HepG2 (cell line): Measurements from ENCODE around the gene GLRA3. TPM values are rescaled to one million over a fixed set of nuclear protein-coding genes. Genes with fewer than 3 reads are reported as not detected.

Experiments used
- ATAC-seq: fragments of 200-7000 bp; cut with Tn5 transposase; 3 replicates; pipeline ENCODE4 v1.9.1; 2020; ENCODE audit warnings: mild to moderate bottlenecking, moderate library complexity
- BruUV-seq: library from RNA; stranded (reverse); fragments of 400-500 nt; replicated peaks from 2 replicates; lab custom pipeline; 2021; lab: Mats Ljungman, UMichigan
- CTCF ChIA-PET: fragments of 300-600 bp; formaldehyde crosslinking; extraction: SDS; loops from one replicate; lab custom pipeline; 2021; ENCODE audit warnings: low total read pairs, inconsistent platforms, low intra/inter-chr PET ratio; lab: Yijun Ruan, JAX
- POLR2A ChIA-PET: fragments of 350-600 bp; sonication (Branson Sonifier 250); formaldehyde crosslinking; loops from one replicate; lab custom pipeline; 2020; ENCODE audit warnings: antibody characterized with exemption, inconsistent platforms; lab: Yijun Ruan, JAX
- DNase-seq: peaks from one replicate; pipeline ENCODE4 v3.0.0-alpha.2; 2015; ENCODE audit warnings: low spot score
- FAIRE-seq: peaks from 3 replicates; lab custom pipeline; 2011; peaks lifted over from hg19 to GRCh38; lab: Jason Lieb, UNC
- H2AFZ ChIP-seq: one replicate; pipeline ENCODE4 v1.6.1; 2011; ENCODE audit warnings: low read length, inconsistent platforms
- H3K27ac ChIP-seq: fragments of 300-600 bp; 3 replicates; pipeline ENCODE4 v1.8.0; 2011; ENCODE audit warnings: mixed run types, mild to moderate bottlenecking, mixed read lengths, low read length, inconsistent platforms; ENCODE audit not compliant: insufficient read depth; ENCODE audit errors: extremely low read length
- H3K27me3 ChIP-seq, 2 experiments: fragments of 200-600 bp in 1 of 2; 2 replicates in 1 of 2; 3 replicates in 1 of 2; pipeline versions ENCODE4 v1.6.0 to v1.8.0; 2011; ENCODE audit warnings: low read length in 2 of 2, mild to moderate bottlenecking in 2 of 2, moderate library complexity in 2 of 2, inconsistent platforms in 1 of 2; ENCODE audit not compliant: insufficient read depth in 2 of 2, control insufficient read depth in 1 of 2
- H3K36me3 ChIP-seq, 2 experiments: fragments of 200-600 bp in 1 of 2; replicated peaks in 1 of 2; 2 replicates in 1 of 2; 3 replicates in 1 of 2; pipeline versions ENCODE4 v1.5.1 to v1.8.0; 2011; ENCODE audit warnings: low read length in 2 of 2, inconsistent platforms in 1 of 2; ENCODE audit not compliant: insufficient read depth in 2 of 2, control insufficient read depth in 1 of 2
- H3K4me1 ChIP-seq: 2 replicates; pipeline ENCODE4 v1.5.1; 2012; ENCODE audit warnings: low read length, inconsistent platforms; ENCODE audit not compliant: insufficient read depth
- H3K4me2 ChIP-seq: 2 replicates; pipeline ENCODE4 v1.6.0; 2011; ENCODE audit warnings: low read depth, low read length, inconsistent platforms
- H3K4me3 ChIP-seq, 3 experiments: fragments of 200-600 bp in 1 of 3; sonication (generic), shearing (Covaris generic) in 1 of 3; replicated peaks in 1 of 3; 2 replicates each; pipeline ENCODE4 v1.5.1; 2011 to 2016; ENCODE audit warnings: low read length in 3 of 3, inconsistent platforms in 2 of 3, low read depth in 2 of 3, mild to moderate bottlenecking in 2 of 3, control low read depth in 1 of 3, mixed read lengths in 1 of 3; ENCODE audit not compliant: insufficient read depth in 1 of 3
- H3K79me2 ChIP-seq: one replicate; pipeline ENCODE4 v1.6.1; 2011; ENCODE audit warnings: low read length, inconsistent platforms; ENCODE audit not compliant: insufficient read depth
- H3K9ac ChIP-seq: 2 replicates; pipeline ENCODE4 v1.6.0; 2011; ENCODE audit warnings: mild to moderate bottlenecking, low read depth, low read length, inconsistent platforms; ENCODE audit not compliant: insufficient read depth
- H3K9me3 ChIP-seq: 2 replicates; pipeline ENCODE4 v1.5.1; 2012; ENCODE audit warnings: mild to moderate bottlenecking, low read length
- H4K20me1 ChIP-seq: 2 replicates; pipeline ENCODE4 v1.6.0; 2011; ENCODE audit warnings: inconsistent platforms, mild to moderate bottlenecking, low read length, moderate library complexity; ENCODE audit not compliant: insufficient read depth
- E2F5 ChIP-seq: sonication (generic); formaldehyde crosslinking; conservative IDR thresholded peaks from 2 replicates; pipeline ENCODE4 v1.4.0; 2020; ENCODE audit warnings: missing genetic modification reagents
- EZH2 ChIP-seq: conservative IDR thresholded peaks from 2 replicates; pipeline ENCODE4 v1.6.1; 2012; ENCODE audit warnings: mild to moderate bottlenecking, low read depth, low read length, moderate library complexity
- FOXJ3 ChIP-seq: sonication (generic); formaldehyde crosslinking; IDR thresholded peaks from 2 replicates; pipeline ENCODE4 v1.4.0; 2020; ENCODE audit warnings: missing genetic modification reagents, mild to moderate bottlenecking, borderline replicate concordance
- GTF3A ChIP-seq: sonication (generic); formaldehyde crosslinking; conservative IDR thresholded peaks from 2 replicates; pipeline ENCODE4 v1.4.0; 2020; ENCODE audit warnings: mild to moderate bottlenecking, missing genetic modification reagents
- NCOR1 ChIP-seq: fragments of 200-600 bp; sonication (generic); IDR thresholded peaks from 2 replicates; pipeline ENCODE4 v1.7.0; 2017; ENCODE audit warnings: antibody characterized with exemption, low read length, borderline replicate concordance
- PHF5A ChIP-seq: IDR thresholded peaks from one replicate; pipeline ENCODE4 v1.6.1; 2018; ENCODE audit warnings: low read depth, missing genetic modification reagents; ENCODE audit not compliant: unreplicated experiment
- PRPF4 ChIP-seq: fragments of 200-400 bp; formaldehyde crosslinking; IDR thresholded peaks from 2 replicates; pipeline ENCODE4 v1.6.1; 2016; ENCODE audit warnings: low read length, low read depth; ENCODE audit not compliant: poor library complexity, severe bottlenecking
- REXO4 ChIP-seq: sonication (generic); formaldehyde crosslinking; IDR thresholded peaks from 2 replicates; pipeline ENCODE4 v1.8.0; 2022; ENCODE audit warnings: missing genetic modification reagents, mild to moderate bottlenecking, borderline replicate concordance
- ZNF180 ChIP-seq: sonication (generic); formaldehyde crosslinking; IDR thresholded peaks from 2 replicates; pipeline ENCODE4 v1.4.0; 2020; ENCODE audit warnings: low read depth, missing genetic modification reagents, borderline replicate concordance
- ZNF205 ChIP-seq: IDR thresholded peaks from 2 replicates; pipeline ENCODE4 v1.6.1; 2018; ENCODE audit warnings: missing biosample characterization, missing genetic modification reagents
- ZNF292 ChIP-seq: sonication (generic); formaldehyde crosslinking; IDR thresholded peaks from 2 replicates; pipeline ENCODE4 v1.8.1; 2022; ENCODE audit warnings: mild to moderate bottlenecking, low read depth, missing genetic modification reagents, borderline replicate concordance
- ZNF333 ChIP-seq: sonication (generic); formaldehyde crosslinking; IDR thresholded peaks from 2 replicates; pipeline ENCODE4 v1.4.0; 2020; ENCODE audit warnings: mild to moderate bottlenecking, missing genetic modification reagents, borderline replicate concordance
- ZNF574 ChIP-seq: sonication (generic); formaldehyde crosslinking; IDR thresholded peaks from 2 replicates; pipeline ENCODE4 v1.4.0; 2020; ENCODE audit warnings: missing genetic modification reagents
- ZNF597 ChIP-seq: sonication (generic); formaldehyde crosslinking; IDR thresholded peaks from 2 replicates; pipeline ENCODE4 v1.5.0; 2020; ENCODE audit warnings: missing genetic modification reagents
- ZUFSP ChIP-seq: sonication (generic); formaldehyde crosslinking; IDR thresholded peaks from 2 replicates; pipeline ENCODE4 v1.9.0; 2021; ENCODE audit warnings: missing genetic modification reagents, mild to moderate bottlenecking, borderline replicate concordance
- WGBS: methylation state at CpG from one replicate; pipeline ENCODE4 v1.1.6; 2017; ENCODE audit warnings: low lambda C conversion rate; 5-methylcytosine and 5-hydroxymethylcytosine counted together
- in situ Hi-C: cut with HindIII; loops from 2 replicates; pipeline ENCODE4 v1.10.0; 2017; ENCODE audit warnings: low pct_unique_long_range_greater_than_20kb; ENCODE audit not compliant: extremely low pct_ligation_motif_present
- intact Hi-C: fragments of 100-400 bp; cut with micrococcal nuclease; formaldehyde crosslinking; loops from one replicate; pipeline ENCODE4 v1.10.0; 2022; ENCODE audit not compliant: unreplicated experiment
- polyA plus RNA-seq, 8 experiments: library from polyadenylated mRNA; depleted of rRNA in 3 of 8; stranded (reverse) in 7 of 8; unstranded in 1 of 8; fragments of >200 nt; fragmentation: Illumina TruSeq in 4 of 8; extraction: Trizol in 4 of 8; gene quantifications; 2 replicates each; pipeline versions ENCODE4 v1.2.1 to v1.2.3, GENCODE V29; 2011 to 2016; ENCODE audit warnings: low read depth in 4 of 8, missing spikeins in 1 of 8, mixed read lengths in 1 of 8; ENCODE audit not compliant: insufficient read depth in 1 of 8
- total RNA-seq, 5 experiments: library from RNA; depleted of rRNA; stranded (reverse); fragments of >200 nt; fragmentation: Illumina TruSeq; extraction: Trizol; gene quantifications; 2 replicates each; pipeline ENCODE4 v1.2.3, GENCODE V29; 2016; ENCODE audit warnings: low read depth in 1 of 5

The GLRA3 gene
- total and polyA plus RNA-seq, 2 of the 13 experiments (the other 11 are each of a cell fraction or from before 2014, with no cell fraction given): not detected

GRCh38 chr4:174742561-174742960, 86.5 kb downstream of the GLRA3 start (continued):
- TF ChIP-seq ZUFSP: no peak

- Histone ChIP-seq H3K27me3 (no peaks in the 10 kb centered on the region), H3K9ac (no peak overlapping the region), H3K79me2 (no peaks in the 10 kb centered on the region), H3K36me3 (no peaks in the 10 kb centered on the region), H4K20me1 (no peaks in the 10 kb centered on the region), H3K4me2 (no peak overlapping the region), H3K27ac (no peak overlapping the region), H3K9me3 (peaks cover 4% of the 10 kb centered on the region; the same call in 1 of the 2 replicates), H2AFZ (no peak overlapping the region), H3K4me3 (no peak overlapping the region), H3K4me1 (no peaks in the 10 kb centered on the region)
- DNase-seq (no peak), FAIRE-seq (no peak), ATAC-seq (no peak)
- CTCF ChIA-PET: no interaction called here
- 0% methylated on average over 3 of the region's 3 CpGs for WGBS
- BruUV-seq: no TSS peak
- POLR2A ChIA-PET: no interaction called here
- in situ Hi-C loops: no loop called here
- intact Hi-C loops: no loop called here
- TF ChIP-seq EZH2: no peak
- TF ChIP-seq REXO4: no peak
- TF ChIP-seq ZNF574 (CRISPR knock-in tag): no peak
- TF ChIP-seq PHF5A (CRISPR knock-in tag): no peak
- no peak for TF ChIP-seq GTF3A (CRISPR knock-in tag)
- no peak for TF ChIP-seq ZNF180 (CRISPR knock-in tag)
- TF ChIP-seq ZNF333 (CRISPR knock-in tag): no peak
- TF ChIP-seq PRPF4: no peak
- no peak for TF ChIP-seq ZNF292 (CRISPR knock-in tag)
- no peak for TF ChIP-seq FOXJ3 (CRISPR knock-in tag)
- no peak for TF ChIP-seq NCOR1
- TF ChIP-seq ZNF597 (CRISPR knock-in tag): no peak
- TF ChIP-seq ZNF205: no peak
- TF ChIP-seq E2F5 (CRISPR knock-in tag): no peak
These were observed 89.5 kb downstream of the GLRA3 start for GRCh38 chr4:174739576-174739975.
